Measurements from ENCODE around the gene CTNNBL1.
"Not testable (repeated sequence)": the region's sequence is repeated elsewhere in the genome, so short reads cannot be mapped to it uniquely, and the experiment has no call there.

The CTNNBL1 gene

DNA sequence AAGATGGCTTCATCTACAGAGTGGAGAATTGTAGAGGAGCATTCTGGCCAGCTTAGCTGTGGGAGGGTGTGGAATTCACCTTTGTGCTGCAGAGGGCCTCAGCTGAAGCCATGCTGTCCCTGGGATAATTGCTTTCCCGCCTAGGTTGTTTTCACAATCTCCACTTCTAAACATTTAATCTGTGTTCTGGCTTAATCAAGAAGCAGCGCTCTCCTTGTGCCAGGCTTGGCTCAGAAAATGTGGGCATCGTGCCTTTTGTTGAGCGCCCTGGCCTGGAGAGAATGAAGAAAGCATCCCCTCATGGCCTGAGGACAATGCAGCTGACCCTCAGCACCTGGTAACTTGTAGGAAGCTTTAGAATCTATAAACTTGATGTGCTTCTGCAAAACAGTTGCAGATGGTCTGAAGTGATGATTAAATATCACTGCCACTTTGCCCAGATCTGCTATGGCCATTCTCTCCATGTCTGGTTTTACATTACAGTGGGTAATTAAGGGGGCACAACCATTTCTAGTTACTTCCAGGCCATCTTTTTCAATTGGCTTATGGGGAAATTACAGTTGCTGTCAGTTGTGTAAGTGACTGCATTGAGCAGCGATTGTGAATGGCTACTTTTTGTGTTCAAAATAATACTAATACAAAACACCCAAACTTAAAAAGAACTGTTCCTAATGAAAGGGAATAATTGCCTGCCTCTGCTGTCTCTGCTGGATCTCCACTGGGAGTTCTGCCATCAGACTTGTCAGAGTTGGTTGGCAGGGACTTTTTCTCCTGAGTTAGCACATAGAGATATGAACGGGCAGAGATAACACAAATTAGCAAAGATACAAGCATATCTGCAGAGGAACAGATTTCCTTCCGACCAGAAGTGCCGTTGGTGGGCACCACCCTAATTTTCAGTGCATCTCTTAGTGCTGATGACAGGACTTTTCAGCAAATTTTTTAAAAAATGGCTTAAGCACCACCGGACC is 18.4 kb downstream of the CTNNBL1 start:
- no peak for DNase-seq

DNA sequence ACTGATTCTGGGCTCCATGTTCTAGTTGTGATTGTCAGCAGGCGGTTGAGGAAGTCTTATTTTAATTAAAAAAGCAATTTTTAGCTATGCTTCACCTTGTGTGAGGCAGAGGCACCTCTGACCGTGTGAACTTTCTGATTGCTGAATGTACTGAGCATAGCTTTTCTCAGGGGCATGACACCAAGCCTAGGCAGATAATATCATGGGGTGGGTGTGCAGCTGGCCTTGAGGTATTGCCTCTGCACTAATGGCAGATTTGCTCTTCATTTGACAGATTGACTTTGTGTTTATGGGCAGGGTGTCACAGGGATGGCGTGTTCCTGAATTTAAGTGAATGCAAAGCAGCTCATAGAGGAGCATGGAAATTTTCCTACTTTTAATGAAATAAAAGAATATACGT is 19.6 kb downstream of the CTNNBL1 start:
- DNase-seq = no peak

DNA sequence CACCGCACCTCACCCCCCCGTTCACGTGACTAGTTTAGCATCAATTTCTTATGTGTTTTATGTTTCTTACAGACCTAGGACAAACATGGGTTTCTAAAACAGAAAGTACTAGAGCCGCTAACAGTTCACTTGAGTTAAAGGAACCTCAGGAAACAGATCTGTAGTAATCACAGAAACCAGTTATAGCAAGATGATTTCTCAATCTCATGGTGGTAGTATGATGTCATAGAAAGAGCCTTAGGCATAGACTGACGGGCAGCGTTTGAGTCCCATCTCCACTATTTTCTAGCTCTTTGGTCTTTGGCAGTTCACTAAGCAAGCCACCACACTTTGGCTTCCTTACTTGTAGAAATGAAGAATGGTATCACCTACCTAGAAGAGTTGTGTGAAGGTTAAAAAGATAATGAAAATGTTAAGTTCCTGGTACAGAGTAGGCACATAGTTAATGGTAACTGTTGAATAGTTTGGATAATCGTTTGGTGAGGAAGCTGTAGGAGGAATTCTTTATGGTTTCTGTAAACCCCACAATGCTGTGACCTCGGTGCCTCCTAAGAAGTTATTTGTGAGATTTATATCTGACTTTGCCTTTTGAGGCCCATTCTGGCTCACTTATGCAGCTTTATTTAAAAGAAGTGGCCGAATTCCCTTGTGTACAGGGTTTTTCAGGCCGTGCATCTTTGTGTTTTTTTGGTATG is 21.3 kb downstream of the CTNNBL1 start:
- DNase-seq = no peak

DNA sequence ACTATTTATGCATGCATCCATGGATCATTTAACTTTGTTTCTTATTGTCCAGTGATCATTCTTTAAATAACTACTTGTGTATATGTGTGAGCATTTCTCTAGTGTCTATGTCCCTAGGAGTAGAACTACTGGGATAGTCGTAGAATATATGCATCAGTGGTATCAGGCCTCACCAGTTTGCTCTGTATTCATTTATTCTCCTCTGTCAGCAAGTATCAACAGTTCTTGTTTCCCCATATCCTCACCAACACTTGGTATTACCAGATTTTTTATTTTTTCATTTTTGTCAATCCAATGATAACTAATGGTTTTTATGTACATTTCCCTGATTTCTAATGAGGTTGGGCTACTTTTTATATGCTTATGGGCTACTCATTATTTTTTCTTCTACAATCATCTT is 27.9 kb downstream of the CTNNBL1 start:
- DNase-seq = no peak

DNA sequence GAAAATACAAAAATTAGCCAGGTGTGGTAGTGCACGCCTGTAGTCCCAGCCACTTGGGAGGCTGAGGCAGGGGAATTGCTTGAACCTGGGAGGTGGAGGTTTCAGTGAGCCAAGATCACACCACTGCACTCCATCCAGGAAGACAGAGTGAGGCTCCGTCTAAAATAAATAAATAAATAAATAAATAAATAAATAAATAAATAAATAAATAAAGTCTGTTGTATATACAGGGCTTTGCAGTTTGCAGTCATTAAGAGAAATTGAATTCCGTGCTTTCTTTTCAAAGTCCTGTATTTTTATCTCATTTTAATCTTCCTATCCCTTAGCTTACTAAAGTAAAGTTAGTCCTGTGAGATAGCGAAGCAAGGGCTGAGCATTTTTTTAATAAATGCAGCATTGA is 28.5 kb downstream of the CTNNBL1 start:
- DNase-seq = not testable (repeated sequence)

DNA sequence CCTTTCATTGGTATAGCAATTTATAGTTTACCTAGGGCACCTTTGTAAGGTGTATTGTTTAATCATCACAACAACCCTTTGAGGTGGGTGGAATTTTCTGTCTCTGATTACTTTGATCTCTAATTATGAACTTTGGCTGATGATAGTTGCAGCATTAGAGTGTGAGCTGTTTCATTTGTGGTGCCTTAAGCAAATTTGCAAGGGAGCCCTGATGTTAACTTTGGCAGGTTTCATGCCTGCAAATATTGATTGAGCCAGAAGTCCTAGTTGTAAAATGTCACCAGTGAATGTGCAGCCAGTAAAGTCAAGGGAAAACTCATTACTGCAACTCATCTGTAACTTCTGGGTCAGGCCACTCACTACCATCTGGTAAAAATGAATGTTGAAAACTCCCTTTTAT is 29.8 kb downstream of the CTNNBL1 start:
- DNase-seq = no peak

DNA sequence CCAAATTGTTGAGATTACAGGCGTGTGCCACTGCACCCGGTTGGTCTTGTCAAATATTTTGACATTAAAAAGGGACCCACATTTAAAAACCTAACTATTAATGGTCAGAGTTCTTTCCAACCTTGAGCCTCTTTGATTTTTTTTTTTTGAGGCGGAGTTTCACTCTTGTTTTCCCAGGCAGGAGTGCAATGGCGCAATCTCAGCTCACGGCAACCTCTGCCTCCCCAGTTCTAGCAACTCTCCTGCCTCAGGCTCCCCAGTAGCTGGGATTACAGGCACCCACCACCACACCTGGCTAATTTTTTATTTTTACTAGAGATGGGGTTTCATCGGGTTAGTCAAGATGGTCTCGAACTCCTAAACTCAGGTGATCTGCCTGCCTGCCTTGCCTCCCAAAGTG is 31.3 kb downstream of the CTNNBL1 start:
- DNase-seq = no peak

DNA sequence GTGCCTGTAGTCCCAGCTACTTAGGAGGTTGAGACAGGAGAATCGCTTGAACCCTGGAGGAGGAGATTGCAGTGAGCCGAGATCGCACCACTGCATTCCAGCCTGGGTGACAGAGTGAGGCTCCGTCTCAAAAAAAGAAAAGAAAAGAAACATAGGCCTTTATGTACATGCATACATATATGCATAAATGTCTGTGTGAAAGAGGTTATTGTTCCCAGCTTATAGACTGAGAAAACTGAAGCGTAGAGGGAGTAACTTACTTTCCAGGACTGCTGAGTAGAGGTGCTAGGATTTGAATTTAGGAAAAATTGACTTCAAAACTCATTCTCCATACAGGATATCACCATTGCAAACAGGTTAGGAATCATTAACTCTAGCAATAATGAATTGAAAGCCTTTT is 32.0 kb downstream of the CTNNBL1 start:
- DNase-seq = no peak

DNA sequence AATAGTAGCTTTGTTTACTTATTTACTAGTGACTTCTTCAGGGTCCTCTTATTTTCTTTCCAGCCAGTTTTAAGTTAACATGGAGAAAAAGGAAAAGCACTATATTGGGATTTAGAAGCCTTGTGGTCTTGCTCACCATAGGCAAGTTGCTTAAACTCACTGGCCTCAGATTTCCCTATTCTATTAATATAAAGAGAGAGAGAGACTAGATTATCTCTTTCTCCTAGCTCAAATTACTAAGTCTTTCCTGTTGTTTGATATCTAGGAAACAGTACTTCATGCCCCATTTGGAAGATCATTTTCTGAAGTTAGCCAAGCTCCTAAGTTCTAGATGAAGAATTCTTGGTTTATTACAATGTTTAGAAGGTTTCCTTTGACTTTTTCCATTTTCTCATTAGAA is 32.5 kb downstream of the CTNNBL1 start:
- DNase-seq = no peak

DNA sequence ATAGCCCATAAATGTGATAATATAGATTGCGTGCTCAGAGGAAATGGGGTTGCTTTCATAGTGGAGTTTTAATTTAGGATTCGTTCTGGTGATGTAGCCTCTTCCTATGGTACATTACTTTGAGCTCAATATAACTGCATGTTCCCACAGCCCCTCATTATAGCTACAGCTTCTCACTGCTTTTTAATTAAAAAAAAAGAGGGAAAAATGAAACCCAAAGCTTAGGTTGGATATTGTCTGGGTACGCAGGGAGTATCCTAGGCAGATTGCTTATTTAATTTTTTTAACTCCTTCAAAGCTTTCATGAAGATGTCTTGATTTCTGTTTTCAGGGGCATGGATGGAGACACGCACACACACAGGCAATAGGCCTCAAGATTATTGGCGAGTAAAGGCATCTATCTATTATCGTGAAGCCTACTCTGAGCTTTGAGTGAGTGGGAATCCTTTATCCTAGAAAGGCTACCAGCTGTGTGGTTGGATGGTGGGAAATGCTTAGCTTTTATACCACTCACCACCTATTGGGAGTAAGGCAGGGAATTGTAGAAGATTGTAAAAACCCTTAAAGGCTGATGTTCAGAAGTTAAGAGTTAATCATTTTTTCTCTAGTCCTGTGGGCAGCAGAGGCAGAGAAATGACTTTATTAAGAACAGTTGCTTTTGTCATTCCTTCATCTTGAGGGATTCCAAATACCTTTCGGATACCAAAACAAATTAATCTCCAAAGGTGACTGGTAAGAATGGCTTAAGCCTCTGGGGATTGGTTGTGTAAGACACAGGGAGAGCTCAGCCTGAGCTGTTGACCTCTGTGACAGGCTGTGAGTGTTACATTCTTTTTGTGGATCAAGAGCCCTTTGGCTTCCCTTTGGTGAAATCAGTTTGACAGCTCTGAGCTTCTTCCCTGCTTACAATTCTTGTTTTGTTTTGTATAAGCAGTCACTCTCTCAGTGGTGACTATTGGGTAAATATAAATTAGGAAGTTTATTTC is 33.4 kb downstream of the CTNNBL1 start:
- no peak for DNase-seq

DNA sequence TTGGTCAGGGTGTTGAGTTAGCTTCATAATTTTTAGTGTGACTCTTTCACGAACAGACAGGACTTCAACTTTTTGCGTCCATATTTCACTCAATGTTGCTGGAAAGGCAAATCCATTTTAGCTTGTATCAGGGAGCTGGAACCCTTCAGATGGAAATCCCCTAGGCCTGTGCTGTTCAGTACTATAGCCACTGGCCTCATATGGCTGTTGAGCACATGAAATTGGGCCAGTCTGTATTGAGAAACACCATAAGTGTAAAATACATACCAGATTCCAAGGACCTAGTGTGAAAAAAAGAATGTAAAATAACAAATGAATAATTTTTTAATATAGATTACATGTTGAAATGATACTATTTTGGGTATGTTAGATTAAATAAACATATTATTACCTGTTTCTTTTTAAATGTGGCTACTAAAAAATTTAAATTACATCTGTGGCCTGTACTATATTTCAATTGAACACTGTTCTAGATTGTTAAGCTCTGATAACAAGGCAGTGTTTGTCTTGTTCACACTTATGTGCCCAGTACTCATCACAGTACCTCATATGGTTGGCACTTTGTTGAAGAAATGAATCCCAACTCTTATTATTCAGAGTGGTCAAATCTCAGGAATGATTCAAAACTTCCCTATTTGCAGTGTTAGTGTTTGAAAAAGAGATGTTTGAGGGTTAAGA is 34.3 kb downstream of the CTNNBL1 start:
- peak; percentile 33 for DNase-seq

DNA sequence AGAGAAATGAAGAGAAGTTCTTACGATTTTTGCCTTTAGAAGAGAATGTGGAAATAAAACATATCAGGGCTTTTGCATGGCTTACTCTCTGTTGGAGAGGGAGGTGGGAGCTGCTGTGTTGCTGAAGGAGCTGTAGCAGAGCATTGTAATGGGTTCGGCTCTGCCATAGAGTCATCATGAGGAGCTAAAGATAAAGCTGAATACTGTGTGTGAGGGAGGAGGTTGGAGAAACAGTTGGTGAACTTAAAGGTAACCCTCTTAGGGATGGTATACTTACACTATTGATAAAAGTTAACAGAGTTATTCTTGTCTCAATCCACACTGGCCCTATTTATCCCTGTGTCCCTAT is 34.8 kb downstream of the CTNNBL1 start:
- no peak for DNase-seq

DNA sequence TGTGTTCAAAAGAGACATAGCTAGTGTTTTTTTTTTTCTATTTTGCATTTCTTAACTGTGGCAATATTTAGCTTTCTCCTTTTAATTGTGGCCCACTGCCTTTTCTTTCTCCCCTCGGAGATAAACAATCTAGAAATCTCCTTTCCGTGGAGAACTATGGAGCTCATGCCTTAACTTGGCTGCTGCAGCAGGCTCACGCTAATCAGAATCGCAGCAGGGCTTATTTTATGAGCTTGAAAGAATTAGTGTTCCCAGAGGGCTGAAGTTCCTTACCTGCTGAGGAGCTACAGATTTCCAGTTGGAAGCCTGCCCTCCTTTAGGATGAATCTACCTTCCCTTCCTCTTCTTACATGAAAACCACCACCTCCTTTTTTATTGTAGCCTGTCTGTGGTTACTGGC is 35.6 kb downstream of the CTNNBL1 start:
- no peak for DNase-seq

DNA sequence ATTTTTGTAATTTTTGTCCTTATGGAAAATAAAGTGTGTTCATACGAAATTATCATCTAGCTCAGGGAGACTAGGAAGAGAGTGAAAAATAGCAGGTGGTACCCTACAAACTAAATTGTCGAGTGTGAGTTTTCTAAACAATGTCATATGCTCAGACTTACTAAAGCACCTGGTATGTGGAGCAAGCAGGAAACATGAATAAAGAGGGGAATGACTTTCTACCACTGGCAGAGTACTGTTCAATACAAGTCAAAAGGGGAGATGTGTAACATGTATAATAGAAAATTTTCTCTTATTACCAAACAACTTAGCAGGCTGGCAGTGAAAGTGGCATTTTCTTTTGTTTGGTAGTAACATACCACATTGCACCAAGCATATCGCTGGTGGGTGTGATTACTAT is 36.1 kb downstream of the CTNNBL1 start:
- no peak for DNase-seq

DNA sequence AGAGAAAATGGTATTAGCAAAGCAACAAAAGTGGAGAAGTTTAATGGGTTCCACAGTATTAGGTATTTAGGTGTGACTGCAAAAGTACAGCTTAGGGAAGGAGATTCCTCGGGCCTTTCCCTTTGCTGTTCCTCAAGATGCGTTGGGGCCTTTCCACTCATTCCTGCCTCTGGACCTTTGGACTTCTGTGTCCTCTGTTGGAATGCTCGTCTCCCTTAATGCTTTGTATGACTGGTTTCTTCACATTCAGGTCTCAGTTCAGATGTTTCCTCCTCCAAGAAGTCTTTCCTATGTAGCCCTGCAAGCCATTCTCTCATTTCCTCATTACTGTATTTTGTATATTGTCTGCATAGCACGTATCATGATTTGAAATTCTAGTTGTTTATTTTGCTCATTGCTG is 39.6 kb downstream of the CTNNBL1 start:
- no peak for DNase-seq

DNA sequence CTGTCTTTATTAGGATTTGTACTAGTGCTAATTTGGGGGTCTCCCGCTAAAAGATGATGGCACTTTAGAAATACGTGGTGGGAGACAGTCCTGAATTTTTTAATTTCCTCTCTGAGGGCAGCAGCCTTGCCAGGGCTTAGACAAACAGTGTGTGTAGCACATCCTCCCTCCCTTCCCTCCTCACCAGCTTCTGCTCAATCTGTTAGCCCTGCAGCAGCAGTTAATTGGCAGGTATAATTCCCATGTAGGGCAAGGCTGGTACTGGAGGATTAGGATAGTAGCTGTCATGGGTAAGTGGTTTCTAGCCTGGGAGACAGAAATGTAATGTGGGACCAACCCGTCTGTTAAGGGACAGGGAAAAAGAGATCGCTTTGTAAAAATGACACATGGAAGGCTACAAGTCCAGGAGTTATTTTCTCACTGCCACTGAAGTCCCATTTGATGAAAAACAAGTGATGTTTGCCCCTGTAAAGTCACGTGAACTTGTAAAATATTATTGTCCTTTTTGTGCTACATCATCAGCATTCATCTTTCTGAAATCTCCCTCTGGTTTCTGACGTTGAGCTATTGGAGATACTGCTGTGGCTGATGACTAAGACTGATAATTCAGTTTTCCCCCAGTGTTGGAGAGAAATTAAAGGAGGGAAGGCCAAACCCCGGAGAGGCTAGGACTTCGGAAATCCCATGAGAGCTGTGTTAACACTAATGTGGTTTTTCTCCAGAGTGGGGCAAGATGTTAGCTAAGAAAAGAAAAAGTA is 40.6 kb downstream of the CTNNBL1 start:
- DNase-seq = peak; percentile 71

DNA sequence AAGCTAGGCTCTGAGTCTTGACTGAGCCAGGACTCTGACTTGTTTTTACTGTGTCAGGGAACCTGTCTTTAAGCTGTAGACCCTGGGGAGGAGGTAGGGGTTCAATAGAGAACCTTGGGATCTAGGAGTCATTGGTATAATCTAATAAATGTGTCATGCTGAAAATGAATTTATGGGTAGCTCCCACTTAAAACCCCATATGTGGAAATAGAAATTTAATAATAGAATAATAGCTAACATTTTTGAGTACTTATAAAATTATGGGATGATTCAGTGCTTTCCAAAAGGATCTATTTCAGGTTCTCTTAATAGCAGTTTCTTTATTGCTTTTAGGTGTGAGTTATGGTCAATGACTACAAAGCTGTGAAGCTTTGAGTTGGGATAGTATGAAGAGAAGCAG is 41.7 kb downstream of the CTNNBL1 start:
- no peak for DNase-seq

DNA sequence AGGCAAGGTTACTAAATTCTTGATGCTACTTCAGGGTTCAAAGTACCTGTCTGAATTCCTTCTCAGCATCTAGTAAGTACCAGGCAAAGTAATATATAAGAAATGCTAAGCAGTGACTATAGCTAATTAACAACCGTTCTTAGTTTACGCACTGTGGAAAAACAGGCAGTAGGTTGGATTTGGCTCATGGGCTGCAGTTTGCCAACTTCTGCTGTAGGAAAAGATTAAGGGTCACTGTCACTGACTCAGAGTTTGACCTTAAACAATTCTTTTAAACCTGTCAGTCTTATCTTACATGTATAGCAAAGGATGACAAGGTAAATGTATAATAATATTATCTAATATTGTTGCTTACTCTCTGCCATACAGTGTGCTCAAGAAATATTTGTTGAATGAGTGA is 42.3 kb downstream of the CTNNBL1 start:
- DNase-seq = no peak

DNA sequence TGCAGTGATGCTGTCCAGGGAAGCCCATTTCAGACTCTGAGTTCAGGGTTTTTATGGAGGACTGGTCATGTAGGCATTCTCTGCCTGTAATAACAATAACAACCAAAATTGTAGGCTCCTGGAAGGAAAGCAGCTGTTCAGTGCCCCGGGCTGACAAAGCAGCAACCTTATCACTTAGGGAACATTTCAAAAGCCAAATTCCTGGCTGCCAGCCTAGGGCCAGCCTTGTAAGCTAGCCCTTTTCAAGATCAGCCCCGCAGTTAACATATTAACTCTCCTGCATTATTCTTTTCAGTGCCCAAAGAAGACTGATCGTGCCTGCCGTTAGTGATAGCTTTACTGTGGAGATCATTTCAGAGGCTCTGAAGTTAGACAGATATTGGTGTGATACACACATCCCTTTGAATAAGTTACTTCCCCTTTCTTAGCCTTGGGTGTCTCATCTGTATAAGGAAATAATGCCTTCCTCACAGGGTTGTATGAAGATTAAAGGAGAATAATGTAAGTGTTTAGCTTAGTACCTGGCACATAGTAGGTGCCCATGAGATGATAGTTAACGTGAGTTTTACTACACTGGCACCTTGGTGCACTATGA is 44.1 kb downstream of the CTNNBL1 start:
- DNase-seq = no peak

DNA sequence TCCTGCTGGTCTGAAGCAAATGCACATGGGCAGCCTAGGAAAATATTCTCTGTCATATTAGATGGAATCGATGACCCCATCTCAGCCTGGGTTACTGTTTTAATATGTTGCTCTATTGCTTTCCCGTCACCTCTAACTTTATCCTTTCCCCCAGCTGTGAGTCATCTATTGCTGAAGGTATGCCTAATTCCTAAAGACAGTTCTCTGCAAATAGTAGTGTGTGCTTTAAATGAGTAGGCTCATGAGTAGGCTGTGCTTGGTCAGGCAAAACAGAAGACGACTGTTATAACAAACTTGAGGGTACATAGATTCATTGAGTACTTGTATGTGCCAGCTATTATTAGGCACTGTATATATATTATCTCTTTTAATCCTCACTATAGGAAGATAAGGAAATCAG is 47.2 kb downstream of the CTNNBL1 start:
- DNase-seq = peak; percentile 37

DNA sequence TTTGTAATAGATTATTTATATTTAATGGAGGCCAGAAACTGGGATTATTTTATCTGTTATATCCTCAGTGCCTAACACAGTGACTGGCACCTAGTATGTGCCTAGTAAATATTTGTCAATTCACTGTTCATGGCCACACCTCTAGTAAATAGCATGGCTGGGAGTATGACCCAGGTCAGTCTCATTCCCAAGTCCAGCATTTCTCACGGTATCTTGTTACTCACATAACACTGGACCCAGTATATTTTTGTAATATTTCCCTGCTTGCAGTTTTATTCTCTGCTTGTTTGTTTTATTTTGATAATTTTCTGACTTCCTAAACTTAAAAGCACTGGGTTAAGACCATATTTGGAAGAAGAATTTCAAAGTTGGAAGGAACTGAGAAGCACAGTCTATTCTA is 47.7 kb downstream of the CTNNBL1 start:
- no peak for DNase-seq
